ENCODE results near the gene BTBD9. TPM values are rescaled to one million over a fixed set of nuclear protein-coding genes. Genes with fewer than 3 reads are reported as not detected.

BTBD9 gene
- total RNA-seq, 4 donors from 2014 or later: 10.8 to 26.3 (median 15.3) TPM

- ATAC-seq (ENCODE audit: low FRiP score): no peak
- TF ChIP-seq CTCF (IDR thresholded peaks at IDR 0.05): no peak
- DNase-seq (ENCODE audit: low spot score): no peak
These were observed 299.8 kb downstream of the BTBD9 start for GRCh38 chr6:38339914-38340313.

DNA sequence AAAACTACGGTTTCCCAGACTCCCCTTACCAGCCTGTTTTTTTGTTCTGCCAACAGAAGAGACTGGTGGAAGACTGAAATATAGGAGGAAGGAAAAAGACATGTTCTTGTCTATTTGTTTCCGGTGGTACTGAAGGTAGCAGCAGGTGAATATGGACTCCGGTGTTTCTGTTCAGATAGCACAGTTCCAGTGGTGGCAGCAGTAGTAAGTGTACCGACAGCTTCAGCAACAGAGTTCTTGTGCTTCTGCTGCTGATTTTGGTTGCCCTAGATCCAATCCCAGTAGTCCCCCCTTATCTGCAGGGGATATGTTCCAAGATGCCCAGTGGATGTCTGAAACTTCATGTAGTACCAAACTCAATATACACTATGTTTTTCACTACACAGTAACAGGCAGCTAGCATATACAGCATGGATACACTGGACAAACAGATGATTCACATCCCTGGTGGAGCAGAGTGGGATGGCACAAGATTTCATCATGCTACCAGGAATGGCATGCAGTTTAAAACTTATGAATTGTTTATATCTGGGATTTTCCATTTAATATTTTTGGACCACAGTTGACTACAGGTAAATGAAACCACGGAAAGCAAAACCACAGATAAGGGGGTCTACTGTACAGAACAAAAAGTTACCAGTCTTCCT is 301.8 kb downstream of the BTBD9 start:
- ATAC-seq (ENCODE audit: low FRiP score) (no peak), DNase-seq (ENCODE audit: low spot score) (no peak)
- no peak for TF ChIP-seq CTCF (IDR thresholded peaks at IDR 0.05)

DNA sequence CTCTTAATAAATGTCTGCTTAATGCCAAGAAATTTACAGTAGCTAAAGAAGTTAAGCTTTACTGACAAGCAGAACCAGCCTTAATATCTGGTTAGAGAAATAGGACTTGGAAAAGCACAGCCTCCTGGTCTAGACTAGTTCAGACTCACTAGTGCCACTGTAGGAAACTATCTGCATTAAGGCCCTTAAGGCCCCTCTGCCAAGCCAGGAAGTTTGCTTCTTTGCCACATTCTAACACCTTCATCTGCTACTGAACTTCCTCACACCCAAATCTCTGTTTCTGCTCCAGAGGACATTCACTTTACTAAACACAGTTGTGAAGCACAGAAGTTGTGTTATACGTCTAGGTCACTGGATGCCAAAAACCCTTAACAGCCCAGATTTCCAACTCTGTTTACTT is 302.8 kb downstream of the BTBD9 start:
- ATAC-seq (ENCODE audit: low FRiP score) (no peak), DNase-seq (ENCODE audit: low spot score) (no peak)
- no peak for TF ChIP-seq CTCF (IDR thresholded peaks at IDR 0.05)

- no peak for TF ChIP-seq CTCF (IDR thresholded peaks at IDR 0.05)
- no peak for DNase-seq (ENCODE audit: low spot score)
- ATAC-seq (ENCODE audit: low FRiP score): no peak
These were observed 312.9 kb downstream of the BTBD9 start for GRCh38 chr6:38326837-38327236.

DNA sequence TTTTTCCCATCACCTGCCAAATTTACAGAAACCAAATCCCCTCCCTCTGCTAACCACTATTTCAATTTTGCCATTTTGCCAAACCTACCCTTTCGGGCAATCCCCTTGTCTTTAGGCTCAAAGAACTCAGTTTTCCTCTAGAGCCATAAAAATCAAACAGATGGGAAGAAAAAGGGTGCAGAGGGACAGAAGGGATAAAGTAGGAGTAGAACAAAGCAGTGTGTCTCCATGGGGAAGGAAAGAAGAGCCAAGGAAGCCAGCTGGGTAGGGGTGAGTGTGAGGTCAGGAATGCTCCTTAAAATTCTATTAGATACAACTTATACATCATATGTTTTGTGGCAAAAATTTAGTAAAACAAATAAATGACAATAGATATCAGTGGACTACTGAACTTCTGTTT is 316.5 kb downstream of the BTBD9 start:
- TF ChIP-seq CTCF (IDR thresholded peaks at IDR 0.05): no peak

DNA sequence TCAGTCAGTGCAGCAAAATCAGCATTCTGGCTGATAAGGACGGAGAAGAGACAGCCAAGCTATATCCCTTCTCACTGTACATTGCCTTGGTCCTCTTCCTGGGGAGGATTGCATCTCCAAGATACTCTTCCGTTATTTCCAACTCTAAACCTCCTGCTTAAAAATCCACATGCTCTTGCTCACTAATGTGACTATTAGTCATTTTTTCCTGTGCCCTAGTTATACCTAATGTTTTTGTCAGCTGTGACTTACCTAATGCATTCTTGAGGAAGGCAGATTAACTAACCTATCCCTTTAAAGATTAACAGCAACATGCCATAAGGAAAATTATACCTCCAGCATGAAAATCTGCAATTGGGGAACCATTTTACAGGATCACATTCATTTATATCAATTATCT is 317.6 kb downstream of the BTBD9 start:
- TF ChIP-seq CTCF (IDR thresholded peaks at IDR 0.05): no peak
- DNase-seq (ENCODE audit: low spot score) (no peak), ATAC-seq (ENCODE audit: low FRiP score) (no peak)

More for the DNA sequence above, 316.5 kb downstream of the BTBD9 start:
- no peak for ATAC-seq (ENCODE audit: low FRiP score)
- DNase-seq (ENCODE audit: low spot score): no peak

GRCh38 chr6:38320843-38321242 is 318.9 kb downstream of the BTBD9 start:
- no peak for DNase-seq (ENCODE audit: low spot score)
- ATAC-seq (ENCODE audit: low FRiP score): no peak
- no peak for TF ChIP-seq CTCF (IDR thresholded peaks at IDR 0.05)
